ENCODE data around the gene ECM2.

GRCh38 chr9:92564504-92564903, 28.7 kb upstream of the ECM2 start:
- TF ChIP-seq CTCF (IDR thresholded peaks at IDR 0.05; ENCODE audit: insufficient read depth, low read length, poor library complexity, severe bottlenecking) (no peak), EZH2phosphoT487 (conservative IDR thresholded peaks at IDR 0.05; ENCODE audit: low read length) (no peak)

Measured in SU-DHL-6 (cell line).